Caco-2 (cell line): ENCODE results near the gene ODF2. TPM values are rescaled to one million over a fixed set of nuclear protein-coding genes. Genes with fewer than 3 reads are reported as not detected.

ENCODE experiments used
- BruUV-seq: library from RNA; stranded (reverse); fragments of 400-500 nt; replicated peaks from 2 replicates; lab custom pipeline; 2021; lab: Mats Ljungman, UMichigan
- CTCF ChIA-PET: fragments of 300-600 bp; sonication (Branson Sonifier 250); formaldehyde crosslinking; loops from one replicate; lab custom pipeline; 2022; ENCODE audit warnings: antibody characterized with exemption; lab: Charles Lee
- POLR2A ChIA-PET: fragments of 300-600 bp; sonication (Branson Sonifier 250); formaldehyde crosslinking; loops from one replicate; lab custom pipeline; 2022; ENCODE audit warnings: antibody characterized with exemption; lab: Charles Lee
- DNase-seq, 2 experiments: peaks; one replicate each; pipeline versions ENCODE4 v3.0.0 to v3.0.0-alpha.2; 2020 to 2022
- H3K27me3 ChIP-seq: replicated peaks from 2 replicates; pipeline ENCODE4 v1.6.0; 2011; ENCODE audit warnings: low read length; ENCODE audit not compliant: control insufficient read depth, insufficient read depth
- H3K36me3 ChIP-seq: 2 replicates; pipeline ENCODE4 v1.5.1; 2011; ENCODE audit warnings: low read length; ENCODE audit not compliant: control insufficient read depth, insufficient read depth
- H3K4me1 ChIP-seq: fragments of 250-450 bp; sonication (Bioruptor Pico); 2 replicates; pipeline ENCODE4 v1.5.1; 2020; ENCODE audit warnings: mild to moderate bottlenecking
- H3K4me3 ChIP-seq: 2 replicates; pipeline ENCODE4 v1.5.1; 2011; ENCODE audit warnings: low read depth, mild to moderate bottlenecking, control low read depth, low read length
- H3K9me3 ChIP-seq: fragments of 250-450 bp; sonication (Bioruptor Pico); 2 replicates; pipeline ENCODE4 v1.5.1; 2020; ENCODE audit warnings: mild to moderate bottlenecking, moderate library complexity
- H3K27ac Mint-ChIP-seq: one replicate; pipeline ENCODE4 v1.8.0; 2022; ENCODE audit warnings: mixed read lengths; ENCODE audit not compliant: unreplicated experiment
- H3K27me3 Mint-ChIP-seq: one replicate; pipeline ENCODE4 v1.8.0; 2022; ENCODE audit warnings: mixed read lengths; ENCODE audit not compliant: insufficient read depth, unreplicated experiment
- H3K36me3 Mint-ChIP-seq: one replicate; pipeline ENCODE4 v1.8.0; 2022; ENCODE audit warnings: mild to moderate bottlenecking, mixed read lengths; ENCODE audit not compliant: insufficient read depth, unreplicated experiment
- H3K4me1 Mint-ChIP-seq: one replicate; pipeline ENCODE4 v1.8.0; 2022; ENCODE audit warnings: low read depth, mixed read lengths; ENCODE audit not compliant: unreplicated experiment
- H3K4me3 Mint-ChIP-seq: one replicate; pipeline ENCODE4 v1.8.0; 2022; ENCODE audit warnings: mild to moderate bottlenecking, moderate library complexity, mixed read lengths; ENCODE audit not compliant: unreplicated experiment
- H3K9me3 Mint-ChIP-seq: one replicate; pipeline ENCODE4 v1.8.0; 2022; ENCODE audit warnings: mixed read lengths; ENCODE audit not compliant: unreplicated experiment
- intact Hi-C: fragments of 100-400 bp; cut with micrococcal nuclease; formaldehyde crosslinking; loops from one replicate; pipeline ENCODE4 v1.10.0; 2022; ENCODE audit not compliant: unreplicated experiment
- total RNA-seq: library from RNA; stranded (reverse); gene quantifications from 2 replicates; pipeline ENCODE4 v1.2.3, GENCODE V29; 2022
- TF ChIP-seq, protein P1 (sequence below), 2 experiments: fragments of 200-600 bp in 1 of 2; IDR thresholded peaks; 1 replicate in 1 of 2; 2 replicates in 1 of 2; pipeline versions ENCODE4 v1.5.1 to v1.8.0; 2011 to 2022; ENCODE audit warnings: antibody characterized with exemption in 1 of 2, control low read depth in 1 of 2, inconsistent platforms in 1 of 2, low read depth in 1 of 2, low read length in 1 of 2, mild to moderate bottlenecking in 1 of 2, moderate library complexity in 1 of 2; ENCODE audit not compliant: insufficient read depth in 1 of 2, severe bottlenecking in 1 of 2, unreplicated experiment in 1 of 2

The ODF2 gene
- total RNA-seq, 1 experiment from 2014 or later: 34.9 TPM

DNA sequence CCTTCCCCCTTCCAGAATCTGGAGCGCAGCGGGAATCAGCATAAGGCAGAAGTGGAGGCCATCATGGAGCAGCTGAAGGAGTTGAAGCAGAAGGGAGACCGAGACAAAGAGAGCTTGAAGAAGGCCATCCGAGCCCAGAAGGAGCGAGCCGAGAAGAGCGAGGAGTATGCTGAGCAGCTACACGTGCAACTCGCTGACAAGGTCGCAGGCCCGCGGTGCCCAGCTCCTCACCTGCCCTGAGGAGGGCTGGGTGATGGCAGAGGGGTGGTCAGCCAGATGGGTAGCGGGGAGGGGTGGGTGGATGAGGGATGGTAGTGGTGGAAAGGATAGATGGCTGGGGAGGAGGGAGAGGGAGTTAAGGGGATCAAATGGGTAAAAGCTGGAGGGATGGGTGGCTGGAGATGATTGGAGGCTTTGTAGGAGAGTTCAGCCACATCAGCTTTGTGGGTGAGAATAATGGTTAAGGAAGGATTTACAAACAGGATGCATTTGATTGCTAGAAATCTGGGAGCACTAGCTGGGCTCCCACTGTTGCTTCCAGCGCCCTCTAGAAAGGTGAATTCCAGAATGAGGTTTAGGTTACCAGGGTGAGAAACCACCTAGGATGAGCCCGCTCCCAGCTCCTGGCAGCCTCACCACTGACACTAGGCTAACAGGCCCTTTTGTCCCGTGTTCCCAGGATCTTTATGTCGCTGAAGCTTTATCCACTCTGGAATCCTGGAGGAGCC, 29.0 kb downstream of the ODF2 start:
- Histone ChIP-seq H3K36me3 (peaks cover 2% of the 10 kb centered on the region), H3K27me3 (no peaks in the 10 kb centered on the region), H3K4me3 (no peak overlapping the region), H3K4me1 (no peaks in the 10 kb centered on the region), H3K9me3 (no peaks in the 10 kb centered on the region)
- Mint-ChIP-seq H3K27ac (no peak overlapping the region), H3K4me1 (no peaks in the 10 kb centered on the region), H3K4me3 (no peak overlapping the region), H3K27me3 (no peaks in the 10 kb centered on the region), H3K9me3 (no peaks in the 10 kb centered on the region), H3K36me3 (peaks cover 34% of the 10 kb centered on the region)
- no peak for DNase-seq
- ChIA-PET CTCF (no interaction called here), POLR2A (no interaction called here)
- intact Hi-C loops: no loop called here
- TF ChIP-seq, protein P1, sequence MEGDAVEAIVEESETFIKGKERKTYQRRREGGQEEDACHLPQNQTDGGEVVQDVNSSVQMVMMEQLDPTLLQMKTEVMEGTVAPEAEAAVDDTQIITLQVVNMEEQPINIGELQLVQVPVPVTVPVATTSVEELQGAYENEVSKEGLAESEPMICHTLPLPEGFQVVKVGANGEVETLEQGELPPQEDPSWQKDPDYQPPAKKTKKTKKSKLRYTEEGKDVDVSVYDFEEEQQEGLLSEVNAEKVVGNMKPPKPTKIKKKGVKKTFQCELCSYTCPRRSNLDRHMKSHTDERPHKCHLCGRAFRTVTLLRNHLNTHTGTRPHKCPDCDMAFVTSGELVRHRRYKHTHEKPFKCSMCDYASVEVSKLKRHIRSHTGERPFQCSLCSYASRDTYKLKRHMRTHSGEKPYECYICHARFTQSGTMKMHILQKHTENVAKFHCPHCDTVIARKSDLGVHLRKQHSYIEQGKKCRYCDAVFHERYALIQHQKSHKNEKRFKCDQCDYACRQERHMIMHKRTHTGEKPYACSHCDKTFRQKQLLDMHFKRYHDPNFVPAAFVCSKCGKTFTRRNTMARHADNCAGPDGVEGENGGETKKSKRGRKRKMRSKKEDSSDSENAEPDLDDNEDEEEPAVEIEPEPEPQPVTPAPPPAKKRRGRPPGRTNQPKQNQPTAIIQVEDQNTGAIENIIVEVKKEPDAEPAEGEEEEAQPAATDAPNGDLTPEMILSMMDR (IDR thresholded peaks at IDR 0.05; ENCODE audit: insufficient read depth in 1 of 2, low read depth in 1 of 2, low read length in 1 of 2, severe bottlenecking in 1 of 2, unreplicated experiment in 1 of 2): no peak
- no TSS peak for BruUV-seq

DNA sequence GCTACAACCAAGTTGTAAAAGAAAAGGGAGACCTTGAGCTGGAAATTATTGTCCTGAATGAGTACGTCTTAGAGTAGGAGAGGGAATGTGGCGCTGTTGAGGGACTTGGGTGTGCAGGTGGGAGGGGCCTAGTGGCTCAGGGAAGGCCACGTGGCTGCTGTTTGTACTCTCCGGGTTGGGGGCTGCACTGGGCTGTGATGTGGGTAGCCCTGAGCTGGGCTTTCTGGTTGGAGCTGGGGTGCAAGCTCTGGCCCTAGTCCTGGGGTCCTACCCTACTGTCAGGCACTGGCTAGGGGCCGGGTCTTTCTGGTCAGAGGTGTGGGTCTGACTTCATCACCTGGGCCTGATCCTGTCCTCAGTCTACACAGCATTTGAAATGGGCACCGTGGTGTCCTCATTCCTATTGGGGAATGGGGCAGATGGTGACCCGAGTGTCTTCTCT, 29.6 kb downstream of the ODF2 start:
- Mint-ChIP-seq H3K27me3 (no peaks in the 10 kb centered on the region), H3K4me3 (no peak overlapping the region), H3K36me3 (peaks cover 34% of the 10 kb centered on the region), H3K9me3 (no peaks in the 10 kb centered on the region), H3K27ac (no peak overlapping the region), H3K4me1 (no peaks in the 10 kb centered on the region)
- H3K36me3 ChIP-seq: peaks cover 2% of the 10 kb centered on the region
- H3K27me3 ChIP-seq: no peaks in the 10 kb centered on the region
- H3K4me1 ChIP-seq: no peaks in the 10 kb centered on the region
- POLR2A ChIA-PET: no interaction called here
- intact Hi-C loops: no loop called here
- TF ChIP-seq, protein P1 (IDR thresholded peaks at IDR 0.05; ENCODE audit: insufficient read depth in 1 of 2, low read depth in 1 of 2, low read length in 1 of 2, severe bottlenecking in 1 of 2, unreplicated experiment in 1 of 2): no peak
- no peaks in the 10 kb centered on the region for H3K9me3 ChIP-seq
- CTCF ChIA-PET: no interaction called here
- H3K4me3 ChIP-seq: no peak overlapping the region
- no peak for DNase-seq
- BruUV-seq: no TSS peak

DNA sequence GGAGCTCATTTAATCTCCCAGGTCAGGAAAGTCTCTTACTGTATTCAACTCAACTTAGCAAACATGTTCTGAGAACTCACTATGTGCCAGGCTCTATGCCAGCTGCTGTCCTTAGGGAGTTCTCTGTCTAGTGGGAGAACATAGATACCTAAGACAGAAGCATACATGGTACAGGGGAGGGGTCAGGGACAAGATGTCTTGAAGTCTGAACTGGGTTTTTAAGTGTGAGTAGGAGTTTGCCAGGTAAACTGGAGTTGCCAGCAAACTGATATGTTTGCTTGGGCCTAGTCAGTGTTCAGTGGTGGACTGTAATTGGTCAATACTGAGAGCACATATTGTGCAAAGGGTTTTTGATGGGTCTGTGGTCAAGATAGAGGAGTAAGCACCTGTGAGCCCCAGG, 30.4 kb downstream of the ODF2 start:
- Mint-ChIP-seq H3K36me3 (peaks cover 27% of the 10 kb centered on the region), H3K4me3 (no peak overlapping the region), H3K9me3 (no peaks in the 10 kb centered on the region), H3K4me1 (no peaks in the 10 kb centered on the region), H3K27ac (no peak overlapping the region), H3K27me3 (no peaks in the 10 kb centered on the region)
- no peak for DNase-seq
- Histone ChIP-seq H3K36me3 (peaks cover 2% of the 10 kb centered on the region), H3K9me3 (no peaks in the 10 kb centered on the region), H3K4me3 (no peak overlapping the region), H3K27me3 (no peaks in the 10 kb centered on the region), H3K4me1 (no peaks in the 10 kb centered on the region)
- no TSS peak for BruUV-seq
- CTCF ChIA-PET: no interaction called here
- intact Hi-C loops: no loop called here
- TF ChIP-seq, protein P1 (IDR thresholded peaks at IDR 0.05; ENCODE audit: insufficient read depth in 1 of 2, low read depth in 1 of 2, low read length in 1 of 2, severe bottlenecking in 1 of 2, unreplicated experiment in 1 of 2): no peak
- POLR2A ChIA-PET: no interaction called here
